HG02943 (cell line): ENCODE results near the gene SMURF2.
"Not testable (repeated sequence)": the region's sequence is repeated elsewhere in the genome, so short reads cannot be mapped to it uniquely, and the experiment has no call there.

Experiments
- ATAC-seq: cut with Tn5 transposase; IDR thresholded peaks from one replicate; pipeline ENCODE4 v1.9.1; 2021; ENCODE audit warnings: mild to moderate bottlenecking, low read depth, moderate library complexity; ENCODE audit not compliant: unreplicated experiment

SMURF2 gene

GRCh38 chr17:64632606-64633005 is 29.5 kb downstream of the SMURF2 start:
- ATAC-seq = no peak

- no peak for ATAC-seq
These were observed 29.9 kb downstream of the SMURF2 start for GRCh38 chr17:64632194-64632593.

GRCh38 chr17:64630309-64631223 is 31.5 kb downstream of the SMURF2 start:
- no peak for ATAC-seq

- ATAC-seq = no peak
These were observed 33.5 kb downstream of the SMURF2 start for GRCh38 chr17:64628641-64629040.

DNA sequence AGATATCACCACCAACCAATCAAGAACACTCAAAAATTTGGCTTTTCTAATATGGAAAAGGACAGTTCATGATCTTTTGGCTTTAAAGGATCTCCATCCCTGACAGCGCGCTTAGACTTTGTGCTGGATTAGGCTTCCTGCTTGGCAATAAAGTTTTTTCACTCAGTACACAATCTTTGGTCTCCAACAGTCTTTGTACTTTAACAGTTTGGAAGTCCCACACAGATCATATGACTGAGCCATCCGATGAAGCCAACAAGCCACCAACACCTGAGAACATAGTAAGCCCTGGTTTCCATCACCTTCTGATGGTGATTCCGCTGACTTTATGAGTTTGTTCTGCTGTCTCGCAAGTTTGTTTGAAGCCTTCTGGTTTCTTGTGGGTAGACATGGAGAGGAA is 34.3 kb downstream of the SMURF2 start:
- ATAC-seq = no peak

DNA sequence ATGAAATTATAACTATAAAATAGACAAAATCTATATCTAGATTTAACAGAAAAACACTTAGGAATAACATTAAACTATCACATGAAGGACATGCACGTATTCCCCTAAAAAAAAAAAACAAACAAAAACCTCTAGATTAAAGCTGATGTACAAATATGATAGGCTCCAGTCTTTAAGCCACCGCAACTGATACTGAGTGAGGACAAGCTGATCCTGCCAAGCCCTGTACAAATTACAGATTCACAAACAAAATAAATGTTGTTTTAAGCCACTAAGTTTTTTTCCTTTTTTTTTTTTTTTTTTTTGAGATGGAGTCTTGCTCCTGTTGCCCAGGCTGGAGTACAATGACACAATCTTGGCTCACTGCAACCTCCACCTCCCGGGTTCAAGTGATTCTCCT is 35.3 kb downstream of the SMURF2 start:
- ATAC-seq = no peak

- no peak for ATAC-seq
These were observed 36.6 kb downstream of the SMURF2 start for GRCh38 chr17:64625541-64625940.

DNA sequence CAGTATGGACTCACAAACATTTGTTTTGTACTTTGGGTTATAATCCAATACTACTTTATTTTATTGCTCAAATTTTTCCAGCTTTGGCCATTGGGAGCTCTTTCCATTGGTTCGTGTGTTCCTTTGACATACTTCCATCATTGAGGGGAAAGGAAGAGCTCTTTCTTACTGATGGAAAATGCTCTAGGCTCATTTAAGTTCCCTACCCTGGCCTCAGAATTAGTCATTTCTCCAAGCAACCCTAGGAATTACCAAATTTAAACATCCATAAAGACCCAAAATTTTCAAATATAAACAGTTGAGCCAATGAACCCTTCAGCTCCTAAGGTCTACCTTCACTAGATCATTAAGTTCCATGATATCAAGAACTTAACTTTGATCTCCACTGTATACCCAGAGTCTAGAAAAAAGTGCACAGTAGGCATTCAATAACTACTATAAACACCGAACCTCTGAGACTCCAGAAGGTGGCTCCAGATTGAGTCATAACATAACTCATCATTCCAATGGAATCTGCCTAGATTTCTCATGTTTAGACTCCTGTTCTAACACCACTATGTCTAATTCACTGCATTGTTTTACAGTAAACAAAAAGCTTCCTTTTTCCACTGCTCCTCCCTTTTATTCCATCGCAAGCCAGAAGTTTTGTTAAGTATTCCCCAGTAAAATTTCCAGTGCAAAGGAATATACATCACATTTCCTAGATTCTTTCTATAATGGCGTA is 39.0 kb downstream of the SMURF2 start:
- no peak for ATAC-seq

DNA sequence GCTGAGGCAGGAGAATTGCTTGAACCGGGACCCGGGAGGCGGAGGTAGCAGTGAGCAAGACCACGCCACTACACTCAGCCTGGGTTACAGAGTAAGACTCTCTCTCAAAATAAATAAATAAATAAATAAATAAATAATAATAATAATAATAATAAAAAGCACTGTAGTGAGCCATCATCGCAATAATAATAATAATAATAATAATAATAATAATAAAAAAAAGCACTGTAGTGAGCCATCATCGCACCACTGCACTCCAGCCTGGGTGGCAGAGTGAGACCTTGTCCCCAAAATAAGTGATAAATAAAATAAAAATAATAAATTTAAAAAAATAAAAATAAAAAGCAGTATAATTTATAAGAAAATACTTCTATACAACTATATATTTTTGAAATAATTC is 40.3 kb downstream of the SMURF2 start:
- ATAC-seq = no peak

- no peak for ATAC-seq
These were observed 43.3 kb downstream of the SMURF2 start for GRCh38 chr17:64618848-64619247.

GRCh38 chr17:64617125-64617780 is 44.9 kb downstream of the SMURF2 start:
- ATAC-seq = no peak

- no peak for ATAC-seq
These were observed 47.0 kb downstream of the SMURF2 start for GRCh38 chr17:64615028-64615677.

DNA sequence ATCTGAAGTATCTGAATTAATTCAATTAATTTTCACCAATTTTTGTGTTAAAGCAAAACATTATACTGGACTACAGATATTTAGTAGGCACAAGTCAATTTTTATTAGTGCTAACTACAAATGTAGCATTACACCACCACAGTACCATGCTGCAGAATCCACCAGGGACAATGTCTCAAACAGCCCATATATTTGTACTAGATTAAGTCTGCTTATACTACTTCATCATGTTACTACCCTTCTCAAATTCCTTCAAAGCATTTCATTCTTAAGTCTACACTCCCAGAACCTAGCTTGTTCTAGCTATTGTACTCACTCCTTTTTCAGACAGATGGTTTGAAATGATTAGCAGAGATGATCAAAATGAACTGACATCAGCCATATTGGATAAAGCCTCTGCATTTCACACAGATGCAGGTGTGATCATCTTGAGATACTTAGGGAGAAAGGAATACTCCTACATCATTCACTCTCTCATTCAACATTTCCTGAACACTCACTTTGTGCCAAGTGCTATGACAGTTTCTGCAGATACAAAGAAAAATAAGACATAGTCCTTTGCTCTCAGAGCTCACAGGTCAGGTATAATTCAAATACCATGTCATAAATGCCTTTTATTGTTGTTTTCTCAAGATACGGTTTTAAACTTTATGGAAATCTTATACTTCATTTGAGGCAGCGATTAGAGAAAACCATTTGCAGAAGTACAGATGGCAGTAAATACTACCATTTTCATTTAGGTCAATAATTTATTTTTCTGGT is 47.7 kb downstream of the SMURF2 start:
- no peak for ATAC-seq

GRCh38 chr17:64611369-64611768 is 50.7 kb downstream of the SMURF2 start:
- no peak for ATAC-seq

DNA sequence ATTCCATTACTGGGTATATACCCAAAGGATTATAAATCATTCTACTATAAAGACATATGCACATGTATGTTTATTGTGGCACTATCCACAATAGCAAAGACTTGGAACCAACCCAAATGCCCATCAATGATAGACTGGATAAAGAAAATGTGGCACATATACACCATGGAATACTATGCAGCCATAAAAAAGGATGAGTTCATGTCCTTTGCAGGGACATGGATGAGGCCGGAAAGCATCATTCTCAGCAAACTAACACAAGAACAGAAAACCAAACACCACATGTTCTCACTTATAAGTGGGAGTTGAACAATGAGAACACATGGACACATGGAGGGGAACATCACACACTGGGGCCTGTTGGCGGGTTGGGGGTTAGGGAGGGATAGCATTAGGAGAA is 51.9 kb downstream of the SMURF2 start:
- not testable (repeated sequence) for ATAC-seq

- no peak for ATAC-seq
These were observed 53.5 kb downstream of the SMURF2 start for GRCh38 chr17:64608571-64608981.

- no peak for ATAC-seq
These were observed 54.1 kb downstream of the SMURF2 start for GRCh38 chr17:64607862-64608565.

DNA sequence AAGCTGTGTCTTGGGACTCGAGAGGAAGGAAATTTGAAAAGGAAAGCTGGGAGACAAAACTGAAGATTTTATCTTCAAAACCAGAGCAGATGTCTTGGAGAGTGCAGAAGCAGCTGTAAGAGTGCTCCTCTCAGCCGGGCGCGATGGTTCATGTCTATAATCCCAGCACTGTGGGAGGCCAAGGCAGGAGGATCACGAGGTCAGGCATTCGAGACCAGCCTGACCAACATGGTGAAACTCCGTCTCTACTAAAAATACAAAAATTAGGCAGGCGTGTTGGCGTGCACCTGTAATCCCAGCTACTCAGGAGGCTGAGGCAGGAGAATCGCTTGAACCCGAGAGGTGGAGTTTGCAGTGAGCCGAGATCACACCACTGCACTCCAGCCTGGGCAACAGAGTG is 57.6 kb downstream of the SMURF2 start:
- ATAC-seq = not testable (repeated sequence)

GRCh38 chr17:64603987-64604386 is 58.1 kb downstream of the SMURF2 start:
- no peak for ATAC-seq
